SK-N-SH (cell line): ENCODE measurements around the gene NSMCE1. TPM values are rescaled to one million over a fixed set of nuclear protein-coding genes. Genes with fewer than 3 reads are reported as not detected.
"Not testable (repeated sequence)": the region's sequence is repeated elsewhere in the genome, so short reads cannot be mapped to it uniquely, and the experiment has no call there.

Experiments used
- CTCF ChIA-PET: fragments of 300-600, 350-600 bp; formaldehyde crosslinking; extraction: SDS; loops from one replicate; lab custom pipeline; 2021; lab: Yijun Ruan, JAX
- POLR2A ChIA-PET: fragments of 350-600 bp; sonication (Branson Sonifier 250); formaldehyde crosslinking; extraction: SDS; loops from one replicate; lab custom pipeline; 2020; ENCODE audit warnings: antibody characterized with exemption, inconsistent platforms; lab: Yijun Ruan, JAX
- DNase-seq: peaks from one replicate; pipeline ENCODE4 v3.0.0; 2012
- H2AFZ ChIP-seq: fragments of 200-600 bp; sonication (generic); 2 replicates; pipeline ENCODE4 v1.8.1; 2016; ENCODE audit warnings: antibody characterized with exemption, mild to moderate bottlenecking, low read depth
- H3F3A ChIP-seq: fragments of 200-600 bp; sonication (generic); replicated peaks from 2 replicates; pipeline ENCODE3; 2016; ENCODE audit warnings: antibody characterized with exemption, mild to moderate bottlenecking; ENCODE audit not compliant: insufficient read depth
- H3K27ac ChIP-seq, 2 experiments: fragments of 200-500 bp in 1 of 2; fragments of 200-600 bp in 1 of 2; sonication (Bioruptor generic) in 1 of 2; sonication (generic), shearing (Covaris generic) in 1 of 2; 2 replicates each; pipeline versions ENCODE4 v1.5.1 to v1.6.1; 2014 to 2016; ENCODE audit warnings: low read depth in 2 of 2, inconsistent platforms in 1 of 2, low read length in 1 of 2, mild to moderate bottlenecking in 1 of 2, mixed read lengths in 1 of 2
- H3K27me3 ChIP-seq: fragments of 200-600 bp; sonication (generic), shearing (Covaris generic); 2 replicates; pipeline ENCODE4 v1.6.1; 2016; ENCODE audit warnings: mixed run types; ENCODE audit not compliant: insufficient read depth
- H3K36me3 ChIP-seq, 2 experiments: fragments of 200-500 bp in 1 of 2; fragments of 200-600 bp in 1 of 2; sonication (Bioruptor generic) in 1 of 2; sonication (generic) in 1 of 2; replicated peaks in 1 of 2; 2 replicates each; pipeline versions ENCODE3 to v1.5.1; 2014 to 2016; ENCODE audit warnings: low read length in 1 of 2, mild to moderate bottlenecking in 1 of 2; ENCODE audit not compliant: insufficient read depth in 2 of 2, control insufficient read depth in 1 of 2
- H3K4me1 ChIP-seq, 2 experiments: fragments of 200-500 bp in 1 of 2; fragments of 200-600 bp in 1 of 2; sonication (Bioruptor generic) in 1 of 2; sonication (generic), shearing (Covaris generic) in 1 of 2; 2 replicates each; pipeline versions ENCODE4 v1.5.1 to v1.6.1; 2014 to 2016; ENCODE audit warnings: low read depth in 1 of 2, low read length in 1 of 2, mixed run types in 1 of 2; ENCODE audit not compliant: insufficient read depth in 2 of 2, control insufficient read depth in 1 of 2
- H3K4me2 ChIP-seq: fragments of 200-600 bp; sonication (generic), shearing (Covaris generic); 2 replicates; pipeline ENCODE4 v1.6.1; 2017; ENCODE audit warnings: mixed run types
- H3K4me3 ChIP-seq, 2 experiments: fragments of 200-500 bp in 1 of 2; fragments of 200-600 bp in 1 of 2; sonication (Bioruptor generic) in 1 of 2; sonication (generic), shearing (Covaris generic) in 1 of 2; 2 replicates each; pipeline versions ENCODE4 v1.5.1 to v1.8.1; 2014 to 2016; ENCODE audit warnings: low read depth in 2 of 2, inconsistent platforms in 1 of 2, low read length in 1 of 2, mild to moderate bottlenecking in 1 of 2, mixed read lengths in 1 of 2, moderate library complexity in 1 of 2
- H3K79me2 ChIP-seq: fragments of 200-600 bp; sonication (generic); 2 replicates; pipeline ENCODE4 v1.8.1; 2017; ENCODE audit warnings: mild to moderate bottlenecking; ENCODE audit not compliant: insufficient read depth
- H3K9ac ChIP-seq: fragments of 200-600 bp; sonication (generic); 2 replicates; pipeline ENCODE4 v1.6.1; 2017; ENCODE audit warnings: mixed run types
- H3K9me2 ChIP-seq: fragments of 200-600 bp; sonication (generic); 2 replicates; pipeline ENCODE4 v1.6.1; 2017; ENCODE audit warnings: mixed run types
- H3K9me3 ChIP-seq: fragments of 200-600 bp; sonication (generic); 2 replicates; pipeline ENCODE4 v1.6.1; 2017; ENCODE audit warnings: mixed run types, mild to moderate bottlenecking, moderate library complexity
- H4K20me1 ChIP-seq: fragments of 200-600 bp; sonication (generic); 2 replicates; pipeline ENCODE4 v1.6.1; 2017; ENCODE audit warnings: mild to moderate bottlenecking, mixed run types; ENCODE audit not compliant: insufficient read depth
- ELF1 ChIP-seq: IDR thresholded peaks from 2 replicates; pipeline ENCODE4 v1.4.0; 2012
- EP300 ChIP-seq, 2 experiments: IDR thresholded peaks; 2 replicates each; pipeline versions ENCODE4 v1.4.0 to v1.6.1; 2012; ENCODE audit warnings: borderline replicate concordance in 1 of 2, low read depth in 1 of 2, low read length in 1 of 2
- EZH2phosphoT487 ChIP-seq: fragments of 200-600 bp; sonication (generic); IDR thresholded peaks from 2 replicates; pipeline ENCODE4 v1.6.1; 2017; ENCODE audit warnings: low read depth, mixed run types, mild to moderate bottlenecking, antibody characterized with exemption, moderate library complexity, borderline replicate concordance
- FOSL2 ChIP-seq: IDR thresholded peaks from 2 replicates; pipeline ENCODE4 v1.4.0; 2012; ENCODE audit warnings: low read depth, mild to moderate bottlenecking, moderate library complexity, borderline replicate concordance
- FOXJ3 ChIP-seq: sonication (generic); formaldehyde crosslinking; IDR thresholded peaks from 2 replicates; pipeline ENCODE4 v1.5.1; 2020; ENCODE audit warnings: mild to moderate bottlenecking, missing genetic modification reagents
- FOXM1 ChIP-seq: IDR thresholded peaks from 2 replicates; pipeline ENCODE4 v1.4.0; 2012; ENCODE audit warnings: low read depth, mild to moderate bottlenecking
- GABPA ChIP-seq: IDR thresholded peaks from 2 replicates; pipeline ENCODE4 v1.4.0; 2012; ENCODE audit warnings: low read depth, mild to moderate bottlenecking
- MAX ChIP-seq: IDR thresholded peaks from 2 replicates; pipeline ENCODE4 v1.4.0; 2012; ENCODE audit warnings: low read depth
- RFX5 ChIP-seq: IDR thresholded peaks from 2 replicates; pipeline ENCODE4 v1.6.1; 2012; ENCODE audit warnings: mild to moderate bottlenecking, improper control_type of control experiment, low read length
- SIN3A ChIP-seq: IDR thresholded peaks from 2 replicates; pipeline ENCODE4 v1.6.1; 2012; ENCODE audit warnings: low read depth, mild to moderate bottlenecking, low read length, moderate library complexity, borderline replicate concordance
- SMC3 ChIP-seq: IDR thresholded peaks from 2 replicates; pipeline ENCODE4 v1.6.1; 2012; ENCODE audit warnings: low read depth, low read length, improper control_type of control experiment
- TAF1 ChIP-seq: IDR thresholded peaks from 2 replicates; pipeline ENCODE4 v1.6.1; 2012; ENCODE audit warnings: low read depth, mild to moderate bottlenecking, low read length, moderate library complexity, borderline replicate concordance
- TEAD4 ChIP-seq: IDR thresholded peaks from 2 replicates; pipeline ENCODE4 v1.4.0; 2012; ENCODE audit warnings: mild to moderate bottlenecking, borderline replicate concordance; ENCODE audit not compliant: insufficient read depth
- YY1 ChIP-seq: IDR thresholded peaks from 2 replicates; pipeline ENCODE4 v1.4.0; 2012; ENCODE audit warnings: low read depth, mild to moderate bottlenecking
- ZBTB33 ChIP-seq: IDR thresholded peaks from 2 replicates; pipeline ENCODE4 v1.4.0; 2012; ENCODE audit warnings: low read depth, borderline replicate concordance
- WGBS: methylation state at CpG from one replicate; pipeline ENCODE4 v1.1.6; 2017; ENCODE audit warnings: low lambda C conversion rate; 5-methylcytosine and 5-hydroxymethylcytosine counted together
- polyA plus RNA-seq, 3 experiments: library from polyadenylated mRNA; depleted of rRNA; stranded (reverse); fragments of >200 nt; gene quantifications; 2 replicates each; pipeline ENCODE4 v1.2.3, GENCODE V29; 2012
- TF ChIP-seq, protein P1 (sequence below): IDR thresholded peaks from 2 replicates; pipeline ENCODE4 v1.6.1; 2012; ENCODE audit warnings: mild to moderate bottlenecking, low read depth, low read length, moderate library complexity

NSMCE1 gene
- polyA plus RNA-seq, 1 of the 3 experiments (the other 2 are of a cell fraction) = 39.8 TPM

DNA sequence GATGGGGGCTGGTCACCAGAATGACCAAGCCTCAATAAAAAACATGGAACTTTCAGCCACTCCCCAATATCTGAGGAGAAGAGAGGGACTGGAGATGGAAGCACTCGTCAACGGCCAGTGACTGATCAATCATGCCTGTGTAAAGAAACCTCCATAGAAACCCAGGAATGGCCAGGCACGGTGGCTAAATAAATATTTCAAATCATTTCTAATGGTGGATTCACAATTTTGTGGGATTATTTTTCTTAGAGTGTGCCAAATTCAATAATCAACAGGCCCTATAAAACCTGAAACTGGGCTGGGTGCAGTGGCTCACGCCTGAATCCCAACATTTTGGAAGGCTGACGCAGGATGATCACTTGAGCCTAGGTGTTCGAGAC lies 16.4 kb downstream of the NSMCE1 start:
- H3K27ac ChIP-seq = no peak overlapping the region
- CTCF ChIA-PET = interaction anchor here (2.7 kb wide), 1 partner anchor 17 kb away, joined by 18 read pairs; no protein-coding TSS in a partner anchor

DNA sequence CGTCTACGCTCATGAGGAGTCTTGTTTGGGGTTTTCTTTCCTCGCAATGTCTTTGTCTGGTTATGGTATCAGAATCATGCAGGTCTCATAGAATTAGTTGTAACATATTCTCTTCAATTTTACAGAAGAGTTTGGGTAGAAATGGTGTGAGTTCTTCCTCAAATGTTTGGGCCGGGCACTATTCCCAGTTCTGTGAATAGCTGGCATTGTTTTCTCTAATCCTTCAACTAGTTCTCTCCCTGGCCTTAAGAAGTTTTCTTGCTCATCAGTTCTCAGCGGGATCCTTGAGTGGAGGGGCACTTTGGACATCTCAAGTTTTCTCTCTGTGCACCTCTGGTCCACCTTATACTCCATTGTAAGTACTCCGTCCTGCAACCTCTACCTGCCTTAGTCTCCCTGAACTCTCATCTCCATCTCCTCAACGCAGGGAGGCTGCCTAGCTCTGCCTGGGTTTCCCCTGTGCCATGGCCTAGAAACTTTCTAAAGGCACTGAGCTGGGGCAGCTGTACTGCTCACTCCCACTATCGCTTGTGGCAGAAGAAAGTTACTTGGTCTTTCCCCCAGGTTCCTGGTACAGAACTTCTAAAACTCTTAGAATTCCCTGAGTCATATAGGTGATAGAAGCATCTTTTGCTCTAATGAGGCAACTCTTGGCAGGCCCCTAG lies 16.9 kb downstream of the NSMCE1 start:
- TF ChIP-seq RFX5 (no peak), TAF1 (no peak), EZH2phosphoT487 (no peak), YY1 (no peak), ELF1 (no peak), FOXM1 (no peak), GABPA (no peak), FOXJ3 (CRISPR knock-in tag) (no peak), SMC3 (no peak), ZBTB33 (no peak), EP300 (IDR thresholded peaks at IDR 0.05; ENCODE audit: borderline replicate concordance in 1 of 2, low read depth in 1 of 2, low read length in 1 of 2) (no peak), TEAD4 (no peak), SIN3A (no peak), FOSL2 (no peak), MAX (no peak)
- TF ChIP-seq, protein P1, sequence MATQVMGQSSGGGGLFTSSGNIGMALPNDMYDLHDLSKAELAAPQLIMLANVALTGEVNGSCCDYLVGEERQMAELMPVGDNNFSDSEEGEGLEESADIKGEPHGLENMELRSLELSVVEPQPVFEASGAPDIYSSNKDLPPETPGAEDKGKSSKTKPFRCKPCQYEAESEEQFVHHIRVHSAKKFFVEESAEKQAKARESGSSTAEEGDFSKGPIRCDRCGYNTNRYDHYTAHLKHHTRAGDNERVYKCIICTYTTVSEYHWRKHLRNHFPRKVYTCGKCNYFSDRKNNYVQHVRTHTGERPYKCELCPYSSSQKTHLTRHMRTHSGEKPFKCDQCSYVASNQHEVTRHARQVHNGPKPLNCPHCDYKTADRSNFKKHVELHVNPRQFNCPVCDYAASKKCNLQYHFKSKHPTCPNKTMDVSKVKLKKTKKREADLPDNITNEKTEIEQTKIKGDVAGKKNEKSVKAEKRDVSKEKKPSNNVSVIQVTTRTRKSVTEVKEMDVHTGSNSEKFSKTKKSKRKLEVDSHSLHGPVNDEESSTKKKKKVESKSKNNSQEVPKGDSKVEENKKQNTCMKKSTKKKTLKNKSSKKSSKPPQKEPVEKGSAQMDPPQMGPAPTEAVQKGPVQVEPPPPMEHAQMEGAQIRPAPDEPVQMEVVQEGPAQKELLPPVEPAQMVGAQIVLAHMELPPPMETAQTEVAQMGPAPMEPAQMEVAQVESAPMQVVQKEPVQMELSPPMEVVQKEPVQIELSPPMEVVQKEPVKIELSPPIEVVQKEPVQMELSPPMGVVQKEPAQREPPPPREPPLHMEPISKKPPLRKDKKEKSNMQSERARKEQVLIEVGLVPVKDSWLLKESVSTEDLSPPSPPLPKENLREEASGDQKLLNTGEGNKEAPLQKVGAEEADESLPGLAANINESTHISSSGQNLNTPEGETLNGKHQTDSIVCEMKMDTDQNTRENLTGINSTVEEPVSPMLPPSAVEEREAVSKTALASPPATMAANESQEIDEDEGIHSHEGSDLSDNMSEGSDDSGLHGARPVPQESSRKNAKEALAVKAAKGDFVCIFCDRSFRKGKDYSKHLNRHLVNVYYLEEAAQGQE = no peak
- Histone ChIP-seq H3K4me3 (no peak overlapping the region), H3K27ac (no peak overlapping the region), H3K4me2 (no peak overlapping the region), H3K4me1 (peaks cover 0 to 18% of the 10 kb centered on the region in 2 experiments; a peak in 3 of 4 replicates), H3F3A (peaks cover 23% of the 10 kb centered on the region), H3K36me3 (peaks cover 8 to 14% of the 10 kb centered on the region in 2 experiments), H2AFZ (no peak overlapping the region), H3K9ac (no peak overlapping the region), H3K9me2 (no peaks in the 10 kb centered on the region), H3K9me3 (no peaks in the 10 kb centered on the region), H4K20me1 (no peaks in the 10 kb centered on the region), H3K79me2 (no peaks in the 10 kb centered on the region), H3K27me3 (no peaks in the 10 kb centered on the region)
- WGBS = 94% methylated on average over 8 of the region's 8 CpGs
- DNase-seq = no peak
- POLR2A ChIA-PET = no interaction called here
- CTCF ChIA-PET = interaction anchor here (1.4 kb wide), 1 partner anchor 13 kb away, joined by 4 read pairs; no protein-coding TSS in a partner anchor

More for the DNA sequence above, 16.4 kb downstream of the NSMCE1 start:
- Histone ChIP-seq H3K4me1 (peaks cover 0 to 18% of the 10 kb centered on the region in 2 experiments; a peak in 2 of 4 replicates), H3K27me3 (no peaks in the 10 kb centered on the region), H3K9me3 (no peaks in the 10 kb centered on the region), H3K4me2 (no peak overlapping the region), H3K79me2 (no peaks in the 10 kb centered on the region), H2AFZ (no peak overlapping the region), H3K36me3 (peaks cover 8 to 17% of the 10 kb centered on the region in 2 experiments), H3F3A (peaks cover 21% of the 10 kb centered on the region), H3K9me2 (no peaks in the 10 kb centered on the region), H3K9ac (no peak overlapping the region), H3K4me3 (no peak overlapping the region), H4K20me1 (no peaks in the 10 kb centered on the region)
- POLR2A ChIA-PET = no interaction called here
- WGBS = 97% methylated on average over 5 of the region's 6 CpGs
- DNase-seq = no peak
- TF ChIP-seq ELF1 = no peak

- CTCF ChIA-PET = interaction anchor here (0.8 to 2.0 kb wide), 3 partner anchors 14 to 126 kb away, joined by 3 to 7 read pairs (median 3); no protein-coding TSS in a partner anchor
- H3K4me3 ChIP-seq, H3K9ac ChIP-seq, POLR2A ChIA-PET, H4K20me1 ChIP-seq, H2AFZ ChIP-seq, H3K79me2 ChIP-seq, H3K9me3 ChIP-seq, H3K9me2 ChIP-seq, H3K36me3 ChIP-seq, H3K4me2 ChIP-seq, DNase-seq, H3K27ac ChIP-seq, H3K27me3 ChIP-seq: not testable (repeated sequence)
- 94% methylated on average over 4 of the region's 4 CpGs for WGBS
- H3F3A ChIP-seq = peaks cover 21% of the 10 kb centered on the region
- peaks cover 4 to 22% of the 10 kb centered on the region in 2 experiments; a peak in 3 of 4 replicates for H3K4me1 ChIP-seq
These were observed 19.7 kb downstream of the NSMCE1 start for GRCh38 chr16:27248886-27249285.
